CD4-positive, alpha-beta T cell (primary cell): ENCODE data around the gene TSPYL2. TPM values are rescaled to one million over a fixed set of nuclear protein-coding genes. Genes with fewer than 3 reads are reported as not detected.

Experiments used
- ATAC-seq: fragments of 200-7000 bp; cut with Tn5 transposase; one replicate; pipeline ENCODE4 v1.10.0; 2022; ENCODE audit warnings: mild to moderate bottlenecking; ENCODE audit not compliant: poor library complexity
- CTCF ChIA-PET: fragments of 350-600 bp; sonication (Branson Sonifier 250); formaldehyde crosslinking; loops from one replicate; lab custom pipeline; 2021; ENCODE audit warnings: antibody characterized with exemption, inconsistent platforms; lab: Charles Lee
- POLR2A ChIA-PET: fragments of 350-600 bp; sonication (Branson Sonifier 250); formaldehyde crosslinking; loops from one replicate; lab custom pipeline; 2021; ENCODE audit warnings: antibody characterized with exemption, inconsistent platforms; lab: Charles Lee
- DNase-seq, 14 experiments: peaks; one replicate each; pipeline ENCODE4 v3.0.0-alpha.2; 2013 to 2020; ENCODE audit warnings: mixed read lengths in 2 of 14
- H3K27ac ChIP-seq, 2 donors: one replicate each; pipeline versions ENCODE4 v1.5.1 to v1.7.0; 2013; ENCODE audit warnings: low read length in 2 of 2, low read depth in 1 of 2, mild to moderate bottlenecking in 1 of 2
- H3K27me3 ChIP-seq, 2 experiments: 1 replicate in 1 of 2; 2 replicates in 1 of 2; pipeline versions ENCODE4 v1.6.1 to v1.7.0; 2013; ENCODE audit warnings: low read length in 2 of 2, control low read depth in 1 of 2, mild to moderate bottlenecking in 1 of 2, moderate library complexity in 1 of 2; ENCODE audit not compliant: insufficient read depth in 2 of 2, control insufficient read depth in 1 of 2
- H3K36me3 ChIP-seq: one replicate; pipeline ENCODE4 v1.6.1; 2013; ENCODE audit warnings: low read length, control low read depth; ENCODE audit not compliant: insufficient read depth
- H3K4me1 ChIP-seq: one replicate; pipeline ENCODE4 v1.6.1; 2013; ENCODE audit warnings: low read length, control low read depth; ENCODE audit not compliant: insufficient read depth
- H3K4me3 ChIP-seq: one replicate; pipeline ENCODE4 v1.5.1; 2013; ENCODE audit warnings: mild to moderate bottlenecking, low read length, moderate library complexity
- H3K9me3 ChIP-seq, 2 experiments: 1 replicate in 1 of 2; 2 replicates in 1 of 2; pipeline versions ENCODE4 v1.6.1 to v1.7.0; 2013; ENCODE audit warnings: low read length in 2 of 2, mild to moderate bottlenecking in 2 of 2, control low read depth in 1 of 2, moderate library complexity in 1 of 2; ENCODE audit not compliant: control insufficient read depth in 1 of 2, insufficient read depth in 1 of 2
- H3K27ac Mint-ChIP-seq: one replicate; pipeline ENCODE4 v1.8.0; 2020; ENCODE audit warnings: mixed read lengths
- H3K27me3 Mint-ChIP-seq: one replicate; pipeline ENCODE4 v1.8.0; 2021; ENCODE audit warnings: mixed read lengths
- H3K36me3 Mint-ChIP-seq: one replicate; pipeline ENCODE4 v1.8.0; 2021; ENCODE audit warnings: low read depth, mixed read lengths
- H3K4me1 Mint-ChIP-seq: one replicate; pipeline ENCODE4 v1.8.0; 2021; ENCODE audit warnings: low read depth, mixed read lengths
- H3K4me3 Mint-ChIP-seq: one replicate; pipeline ENCODE4 v1.8.0; 2020; ENCODE audit warnings: mild to moderate bottlenecking, mixed read lengths
- H3K9me3 Mint-ChIP-seq: one replicate; pipeline ENCODE4 v1.8.0; 2020; ENCODE audit warnings: mixed read lengths
- intact Hi-C, 2 experiments: fragments of 100-400 bp; cut with DNase I in 1 of 2; cut with micrococcal nuclease in 1 of 2; formaldehyde crosslinking; loops; one replicate each; pipeline versions ENCODE4 v1.15.1 to v1.9.0; 2023 to 2025; cut with DNase I, micrococcal nuclease
- total RNA-seq, 174 experiments: library from RNA in 2 of 174; stranded (reverse) in 2 of 174; gene quantifications; one replicate each; pipeline ENCODE4 v1.2.3 and lab custom pipeline; 2021 to 2026
- TF ChIP-seq, protein P1 (sequence below): fragments of 200-600 bp; IDR thresholded peaks from one replicate; pipeline ENCODE4 v1.8.0; 2022; ENCODE audit warnings: antibody characterized with exemption, mild to moderate bottlenecking

TSPYL2 gene
- total RNA-seq, 2 experiments from 2014 or later, result 428 to 461 TPM

DNA sequence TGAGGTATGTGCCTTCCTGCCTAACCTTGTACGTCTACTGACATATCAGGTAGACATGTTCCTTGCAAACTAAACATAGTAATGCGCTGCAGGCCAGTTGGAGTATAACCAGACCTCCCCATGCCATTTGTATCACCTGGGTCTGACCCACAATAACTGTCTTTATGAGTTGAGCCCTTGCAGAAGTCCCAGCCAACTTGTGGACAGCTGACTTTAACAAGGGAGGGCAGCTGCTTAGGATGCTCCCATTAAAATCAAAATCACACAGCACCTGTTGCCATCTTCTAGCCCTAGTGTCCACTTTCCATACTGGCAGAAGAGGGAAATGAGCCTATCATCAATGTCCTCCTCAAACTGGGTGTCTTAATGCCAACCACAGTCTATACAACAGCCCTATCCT, 53.4 kb downstream of the TSPYL2 start:
- no peak for ATAC-seq
- H3K36me3 Mint-ChIP-seq, result peaks cover 39% of the 10 kb centered on the region
- H3K9me3 Mint-ChIP-seq, result no peaks in the 10 kb centered on the region
- Histone ChIP-seq H3K27ac (no peak overlapping the region), H3K4me1 (no peaks in the 10 kb centered on the region), H3K4me3 (no peak overlapping the region), H3K36me3 (no peaks in the 10 kb centered on the region), H3K27me3 (no peaks in the 10 kb centered on the region), H3K9me3 (no peaks in the 10 kb centered on the region)
- no peak overlapping the region for H3K4me3 Mint-ChIP-seq
- ChIA-PET CTCF (no interaction called here), POLR2A (no interaction called here)
- TF ChIP-seq, protein P1, sequence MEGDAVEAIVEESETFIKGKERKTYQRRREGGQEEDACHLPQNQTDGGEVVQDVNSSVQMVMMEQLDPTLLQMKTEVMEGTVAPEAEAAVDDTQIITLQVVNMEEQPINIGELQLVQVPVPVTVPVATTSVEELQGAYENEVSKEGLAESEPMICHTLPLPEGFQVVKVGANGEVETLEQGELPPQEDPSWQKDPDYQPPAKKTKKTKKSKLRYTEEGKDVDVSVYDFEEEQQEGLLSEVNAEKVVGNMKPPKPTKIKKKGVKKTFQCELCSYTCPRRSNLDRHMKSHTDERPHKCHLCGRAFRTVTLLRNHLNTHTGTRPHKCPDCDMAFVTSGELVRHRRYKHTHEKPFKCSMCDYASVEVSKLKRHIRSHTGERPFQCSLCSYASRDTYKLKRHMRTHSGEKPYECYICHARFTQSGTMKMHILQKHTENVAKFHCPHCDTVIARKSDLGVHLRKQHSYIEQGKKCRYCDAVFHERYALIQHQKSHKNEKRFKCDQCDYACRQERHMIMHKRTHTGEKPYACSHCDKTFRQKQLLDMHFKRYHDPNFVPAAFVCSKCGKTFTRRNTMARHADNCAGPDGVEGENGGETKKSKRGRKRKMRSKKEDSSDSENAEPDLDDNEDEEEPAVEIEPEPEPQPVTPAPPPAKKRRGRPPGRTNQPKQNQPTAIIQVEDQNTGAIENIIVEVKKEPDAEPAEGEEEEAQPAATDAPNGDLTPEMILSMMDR, result no peak
- DNase-seq, result no peak
- H3K27me3 Mint-ChIP-seq, result no peaks in the 10 kb centered on the region
- intact Hi-C loops, result no loop called here
- no peak overlapping the region for H3K27ac Mint-ChIP-seq
- no peaks in the 10 kb centered on the region for H3K4me1 Mint-ChIP-seq

Other genes with a start within 250 kb of the TSPYL2 start
- not detected for gene XAGE3, start 214.3 kb upstream of the TSPYL2 start, total RNA-seq
- 10 to 100 TPM in 1 of 2 experiments, 1 to 10 TPM in 1; 9.2 to 13.0 TPM for gene FAM156B, start 185.0 kb upstream of the TSPYL2 start, total RNA-seq
- 10 to 100 TPM; 16.0 TPM for gene FAM156A, start 123.8 kb upstream of the TSPYL2 start, total RNA-seq
- gene GPR173, start 33.6 kb upstream of the TSPYL2 start, total RNA-seq, result not detected
- 1 to 10 TPM; 6.2 to 6.8 TPM for gene KANTR, start 11.8 kb downstream of the TSPYL2 start, total RNA-seq
- 100 to 1,000 TPM; 236 to 237 TPM for gene KDM5C, start 142.8 kb downstream of the TSPYL2 start, total RNA-seq
- gene IQSEC2, start 199.2 kb downstream of the TSPYL2 start, total RNA-seq, result 1 to 10 TPM in 1 of 2 experiments, under 1 TPM in 1; 0.85 to 2.2 TPM